Stimulated activated naive CD4-positive, alpha-beta T cell (primary cell): Measurements from ENCODE around the gene HIVEP3.

Experiments used
- DNase-seq, 6 experiments: peaks; one replicate each; lab custom pipeline; 2025; lab: John Stamatoyannopoulos, UW

Gene HIVEP3

GRCh38 chr1:41682845-41683625, 235.7 kb downstream of the HIVEP3 start:
- DNase-seq = no peak

DNA sequence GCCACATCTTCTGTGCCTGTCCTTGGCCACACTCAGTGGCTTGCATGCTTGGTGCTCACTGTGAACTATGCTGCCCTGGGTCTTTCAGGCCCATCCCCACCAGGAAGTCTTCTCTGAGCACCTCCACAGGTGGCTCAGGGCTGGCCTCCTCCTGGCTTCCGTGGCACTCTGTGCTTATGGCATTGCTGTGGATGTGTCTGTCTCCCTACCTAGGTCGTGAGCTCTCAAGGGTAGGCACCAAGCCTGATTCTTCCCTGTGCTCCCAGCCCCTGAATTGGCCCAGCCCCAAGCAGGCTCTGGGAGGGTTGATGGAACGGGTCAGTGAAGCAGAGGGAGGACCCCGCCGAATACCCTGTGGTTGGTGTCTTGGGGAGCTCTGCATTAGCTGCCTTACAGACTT, 236.6 kb downstream of the HIVEP3 start:
- no peak for DNase-seq

DNA sequence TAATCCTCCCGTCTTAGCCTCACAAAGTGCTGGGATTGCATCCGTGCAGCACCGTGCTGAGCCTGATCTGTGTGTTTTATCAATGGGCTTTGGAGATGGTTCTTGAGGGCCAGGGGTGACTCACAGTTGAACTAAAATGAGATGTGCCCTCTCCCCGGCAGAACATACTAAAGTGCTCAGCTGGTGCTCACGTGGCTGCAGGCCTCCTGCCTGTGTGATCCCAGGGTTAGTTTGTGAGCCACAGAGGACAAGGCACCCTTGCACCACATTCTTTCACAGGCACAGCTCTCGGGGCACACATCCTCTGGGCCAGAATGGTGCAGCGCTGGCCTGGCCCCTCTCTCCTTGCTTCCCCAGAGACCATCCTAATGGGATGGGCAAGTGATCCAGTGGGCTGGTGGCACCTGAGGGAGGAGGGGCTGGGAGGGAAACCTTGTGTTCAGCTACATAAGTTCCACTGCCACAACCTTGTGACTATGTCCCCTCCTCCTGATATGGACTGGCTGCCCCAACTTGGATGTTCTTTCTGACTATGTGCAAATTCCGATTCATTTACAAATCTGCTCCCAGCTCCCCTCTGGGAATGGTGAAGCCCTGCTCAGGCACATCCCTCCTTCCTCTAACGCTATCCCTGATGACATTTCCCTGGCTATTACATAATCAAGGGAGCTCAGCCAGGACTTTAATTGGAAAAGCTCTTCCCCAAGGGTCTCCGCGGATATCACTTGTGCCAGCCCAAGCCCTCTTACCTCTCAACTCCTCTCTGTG, 237.2 kb downstream of the HIVEP3 start:
- DNase-seq = no peak

- DNase-seq = no peak
These were observed 238.7 kb downstream of the HIVEP3 start for GRCh38 chr1:41679994-41680393.

- DNase-seq = no peak
These were observed 239.2 kb downstream of the HIVEP3 start for GRCh38 chr1:41679531-41679930.

GRCh38 chr1:41678111-41678878, 240.4 kb downstream of the HIVEP3 start:
- no peak for DNase-seq

GRCh38 chr1:41677620-41678019, 241.1 kb downstream of the HIVEP3 start:
- no peak for DNase-seq

DNA sequence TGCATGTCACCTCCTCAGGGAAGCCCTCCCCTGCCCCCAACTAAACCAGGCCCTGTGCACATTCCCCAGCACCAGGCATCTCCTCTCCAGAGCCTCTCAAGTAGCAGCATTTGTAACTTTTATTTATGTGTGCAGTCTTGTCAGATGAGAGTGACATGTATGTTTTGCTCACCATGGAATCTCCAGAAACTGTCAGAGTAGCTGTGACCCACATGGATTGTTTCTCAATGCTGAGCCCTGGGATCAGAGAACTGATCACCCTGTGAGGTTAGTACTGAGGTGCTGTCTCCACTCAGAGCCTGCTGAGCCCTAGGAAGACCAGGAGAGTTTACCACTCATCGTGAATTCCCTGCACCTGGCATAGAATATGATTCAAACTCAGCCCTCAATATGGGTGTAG, 243.3 kb downstream of the HIVEP3 start:
- no peak for DNase-seq

- no peak for DNase-seq
These were observed 244.2 kb downstream of the HIVEP3 start for GRCh38 chr1:41674522-41674921.

GRCh38 chr1:41673806-41674205, 244.9 kb downstream of the HIVEP3 start:
- DNase-seq = peak in 5 of 6 experiments; percentile 6 to 71 (median 47)

DNA sequence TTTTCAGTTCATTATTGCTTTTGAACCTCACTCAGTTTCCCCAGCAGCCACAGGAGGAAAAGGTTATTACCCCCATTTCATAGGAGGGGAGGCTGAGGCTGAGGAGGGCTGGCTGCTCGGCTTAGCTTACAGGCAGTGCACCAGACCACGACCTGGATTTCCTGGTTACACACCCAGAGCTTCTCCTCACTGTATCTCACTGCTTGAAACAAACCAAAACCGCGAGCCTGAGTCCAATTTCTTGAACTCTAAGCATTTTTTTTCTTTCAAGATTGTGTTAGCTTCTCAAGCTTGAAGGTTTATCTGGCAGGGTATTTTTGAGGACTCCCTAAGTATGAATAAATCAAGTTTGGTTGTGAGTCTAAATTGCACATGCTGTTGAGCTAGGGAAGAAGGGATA, 245.3 kb downstream of the HIVEP3 start:
- peak in 5 of 6 experiments; percentile 12 to 71 (median 65) for DNase-seq

DNA sequence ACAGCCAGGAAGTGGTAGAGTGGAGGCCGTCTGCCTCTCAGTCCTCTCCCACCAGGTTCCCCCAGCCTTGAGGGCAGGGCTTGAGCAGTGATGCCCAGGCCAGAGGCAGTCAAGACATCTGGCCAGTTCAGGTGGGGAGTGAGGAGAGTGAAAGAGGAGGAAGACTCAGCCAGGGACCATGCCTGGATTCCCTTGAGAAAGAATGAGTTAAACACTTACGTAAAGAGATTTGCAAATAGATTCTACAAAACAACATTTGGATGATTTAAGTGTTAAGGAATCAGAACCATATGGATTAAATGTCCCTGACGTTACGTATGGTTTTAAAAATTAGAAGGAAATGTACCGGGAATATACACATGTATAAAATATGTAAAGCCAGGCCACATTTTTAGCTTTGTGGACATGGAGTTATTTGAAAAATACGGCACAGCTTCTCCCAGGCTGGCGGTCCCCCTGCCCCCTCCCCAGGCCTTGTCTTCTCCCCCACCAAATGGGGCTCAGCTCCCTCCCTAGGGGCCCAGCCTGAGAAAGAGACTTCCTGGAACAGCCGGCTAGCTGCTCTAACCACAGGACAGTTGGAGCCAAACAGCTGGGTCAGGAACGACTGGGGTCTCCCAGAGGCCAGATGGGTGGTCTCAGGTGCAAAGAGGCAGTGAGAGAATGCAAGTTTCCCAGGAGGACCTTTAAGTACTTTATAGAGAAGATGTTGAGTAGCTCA, 245.9 kb downstream of the HIVEP3 start:
- DNase-seq = no peak

GRCh38 chr1:41672173-41672572, 246.5 kb downstream of the HIVEP3 start:
- no peak for DNase-seq

DNA sequence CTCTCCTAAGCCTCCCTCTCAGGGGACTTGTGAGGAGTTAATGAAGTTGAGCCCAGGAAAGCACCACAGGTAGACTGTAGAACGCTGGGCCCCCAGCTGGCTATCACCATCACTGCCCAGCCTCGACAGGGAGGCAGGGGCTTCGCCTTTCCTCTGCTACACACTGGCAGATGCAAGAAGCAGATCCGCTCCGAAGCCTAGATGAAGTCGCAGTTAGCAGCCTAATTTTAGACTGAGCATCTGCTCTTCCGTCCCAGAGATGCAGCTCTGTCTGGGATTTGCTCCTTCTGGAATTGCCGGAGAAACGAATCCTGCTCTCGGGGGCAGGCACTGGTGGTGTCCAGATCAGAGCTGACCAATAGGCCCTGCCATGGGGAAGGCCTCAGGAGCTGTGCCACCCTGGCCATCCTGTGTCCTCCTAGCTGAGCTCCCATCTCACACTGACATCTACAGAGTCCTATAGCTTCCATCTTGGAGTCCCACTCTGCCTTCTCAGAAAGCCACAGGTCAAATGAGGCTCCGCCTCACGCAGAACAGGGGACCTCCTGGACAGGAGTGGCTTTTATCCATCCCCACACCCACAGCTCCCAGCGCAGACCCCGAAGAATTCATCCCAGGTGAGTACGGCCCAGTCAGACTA, 247.5 kb downstream of the HIVEP3 start:
- DNase-seq = no peak

DNA sequence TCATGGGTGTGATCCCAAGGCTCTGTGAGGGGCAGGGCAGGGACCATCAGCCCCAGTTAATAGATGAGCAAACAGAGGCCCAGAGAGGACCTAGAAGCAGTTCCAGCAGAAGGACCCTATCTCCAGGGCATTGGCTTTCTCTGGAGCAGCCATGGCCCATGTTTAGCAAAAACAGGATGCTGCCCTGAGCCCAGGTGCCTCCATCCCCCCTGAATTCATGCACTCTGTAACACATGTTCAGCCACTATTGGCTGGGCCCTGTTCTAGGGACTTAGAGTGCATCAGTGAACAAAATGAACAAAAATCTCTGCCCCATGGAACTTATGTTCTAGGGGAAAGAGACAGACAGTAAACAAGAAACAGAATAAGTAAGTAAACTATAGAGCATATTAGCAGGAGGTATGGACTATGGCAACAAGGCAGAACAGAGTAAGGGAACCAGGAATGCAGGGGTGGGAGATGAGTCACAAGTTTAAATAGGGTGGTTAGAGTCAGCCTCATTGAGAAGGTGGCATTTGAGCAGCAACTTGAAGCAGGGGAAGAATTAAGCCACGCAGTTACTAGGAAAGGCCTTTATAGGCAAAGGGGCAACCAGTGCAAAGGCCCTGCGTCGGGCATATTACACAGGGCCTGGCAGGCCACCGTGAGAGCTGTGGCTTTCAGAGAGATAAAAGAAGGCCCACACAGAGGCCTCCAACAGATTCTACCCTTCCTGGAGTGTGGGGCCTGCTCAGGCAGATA, 248.3 kb downstream of the HIVEP3 start:
- no peak for DNase-seq

DNA sequence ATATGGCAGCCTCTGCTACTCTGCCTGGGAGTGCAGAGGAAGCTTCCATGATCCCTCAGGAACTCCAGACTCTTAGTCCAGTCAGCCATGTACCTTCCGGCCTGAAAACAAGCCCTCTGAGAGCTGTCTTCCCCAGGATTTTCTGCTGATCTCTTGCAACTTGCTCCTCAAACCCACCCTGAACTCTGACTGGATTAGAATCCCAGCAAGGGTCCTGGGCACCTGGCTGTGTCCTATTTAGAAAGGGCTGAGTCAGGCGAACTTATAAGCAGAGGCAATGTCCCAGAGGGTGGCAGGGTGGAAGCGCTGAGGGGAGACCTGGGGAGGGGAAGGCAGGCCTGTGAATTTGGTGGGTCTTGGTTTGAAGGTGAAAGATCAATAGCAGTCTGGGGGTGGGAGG, 249.8 kb downstream of the HIVEP3 start:
- DNase-seq = no peak

DNA sequence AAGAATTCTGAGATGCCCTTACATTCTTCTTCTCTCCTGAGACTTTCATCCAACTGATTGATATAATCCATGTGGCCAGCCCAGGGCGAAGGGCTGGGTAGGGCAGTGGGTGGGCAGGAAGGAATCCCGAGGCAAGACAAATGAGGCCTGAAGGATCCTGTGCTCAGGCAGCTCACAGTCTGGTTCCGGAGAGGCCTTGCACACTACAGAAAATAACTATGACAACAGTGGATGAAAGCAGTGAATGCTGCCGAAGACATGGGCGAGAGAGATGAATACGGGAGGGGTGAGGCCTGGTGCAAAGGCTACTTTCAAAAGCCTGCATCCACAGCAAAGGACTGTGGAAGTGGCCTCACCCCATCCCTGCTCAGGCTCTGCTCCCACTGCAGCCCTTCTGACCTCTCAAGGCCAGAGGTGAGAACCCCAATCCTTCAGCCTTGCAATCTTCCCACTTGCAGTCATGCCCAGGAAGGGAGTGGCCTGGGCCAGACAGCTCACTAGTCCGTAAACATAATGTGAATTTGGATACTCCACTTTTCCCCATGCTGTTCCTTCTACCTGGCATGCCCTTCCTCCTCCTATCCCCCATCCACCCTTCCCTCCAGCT, 250.6 kb downstream of the HIVEP3 start:
- no peak for DNase-seq

DNA sequence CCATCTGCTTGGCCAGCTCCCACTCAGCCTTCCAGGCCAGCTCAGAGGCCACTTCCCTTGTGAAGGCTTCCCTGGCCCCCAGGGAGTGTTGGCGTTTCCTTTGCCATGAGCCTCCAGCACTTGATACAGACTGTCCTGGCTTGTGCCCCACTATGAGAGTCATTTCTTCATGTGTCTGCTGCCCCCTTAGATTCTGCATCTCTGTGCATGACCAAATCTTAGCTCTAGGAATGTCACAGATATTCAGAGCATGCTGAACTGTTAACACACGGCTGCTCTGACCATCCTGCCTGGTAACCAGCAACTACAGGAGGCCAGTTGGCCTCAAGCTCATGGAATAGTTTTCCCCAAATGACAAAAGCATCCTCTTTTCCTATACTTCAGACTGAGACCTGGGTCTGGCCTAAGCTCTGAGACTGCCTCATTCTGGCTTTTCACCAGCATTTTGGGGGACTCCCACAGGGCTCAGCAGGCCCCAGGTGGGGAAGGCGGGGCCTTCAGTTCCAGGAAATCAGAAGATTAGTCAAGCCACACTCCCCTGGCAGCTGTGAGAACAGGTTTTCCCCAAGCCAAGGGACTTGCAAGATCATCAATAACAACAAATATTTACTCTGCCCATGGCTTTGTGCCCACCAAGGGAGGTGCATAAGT, 251.6 kb downstream of the HIVEP3 start:
- DNase-seq = peak in 2 of 6 experiments; percentile 7 to 19
